GM21529 (cell line): ENCODE measurements around the gene IL36G.

Experiments used
- ATAC-seq: cut with Tn5 transposase; IDR thresholded peaks from one replicate; pipeline ENCODE4 v1.9.1; 2021; ENCODE audit not compliant: unreplicated experiment

IL36G gene

DNA sequence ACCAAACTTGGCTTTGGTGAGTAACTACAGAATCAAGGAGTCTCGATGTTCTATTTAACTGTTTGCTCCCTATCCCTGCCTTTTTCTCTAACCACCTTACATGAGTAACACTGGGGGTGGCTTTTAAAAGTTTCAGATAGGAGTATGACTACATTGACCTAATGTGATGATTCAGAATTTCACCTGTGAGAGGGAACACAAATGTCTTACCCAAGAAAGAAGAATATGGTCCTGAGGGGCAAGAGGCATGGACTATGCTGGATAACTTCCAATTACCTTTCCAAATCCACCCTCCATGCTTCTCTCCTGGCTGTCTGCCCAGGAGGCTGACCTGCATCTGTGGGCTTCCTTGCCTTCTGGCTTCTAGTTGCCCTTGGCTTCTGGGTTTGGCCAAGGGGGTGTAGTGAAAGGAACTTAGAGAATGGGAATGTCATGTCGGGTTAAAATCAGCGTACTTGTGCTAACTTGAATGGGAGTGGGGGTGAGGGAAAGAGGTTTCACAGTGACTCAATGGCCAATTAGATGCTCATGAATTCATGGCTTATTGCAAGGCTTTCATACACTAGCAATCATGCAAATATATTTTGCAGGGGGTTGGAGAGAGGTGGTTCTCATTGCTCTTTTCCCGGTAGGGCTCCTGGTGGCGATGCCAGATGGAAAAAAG, 5.3 kb upstream of the IL36G start:
- no peak for ATAC-seq

DNA sequence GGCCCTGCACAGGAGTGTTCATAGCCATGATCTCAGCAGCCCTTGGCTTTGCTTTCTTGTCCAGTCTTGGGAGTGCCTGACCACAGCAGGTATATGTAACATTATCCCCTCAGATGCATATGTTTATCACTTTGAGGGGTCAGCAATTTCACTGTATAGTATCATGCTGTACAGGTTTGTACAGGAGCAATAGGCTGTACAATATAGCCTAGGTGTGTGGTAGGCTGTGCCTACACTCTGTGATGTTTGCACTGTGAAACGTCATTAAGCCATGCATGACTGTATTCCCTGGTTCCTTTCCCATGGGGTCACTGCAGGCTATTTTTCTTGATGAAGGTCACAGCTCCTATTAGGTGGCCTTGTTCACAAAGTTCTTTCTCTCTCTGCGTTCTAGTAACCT, 4.7 kb upstream of the IL36G start:
- no peak for ATAC-seq

DNA sequence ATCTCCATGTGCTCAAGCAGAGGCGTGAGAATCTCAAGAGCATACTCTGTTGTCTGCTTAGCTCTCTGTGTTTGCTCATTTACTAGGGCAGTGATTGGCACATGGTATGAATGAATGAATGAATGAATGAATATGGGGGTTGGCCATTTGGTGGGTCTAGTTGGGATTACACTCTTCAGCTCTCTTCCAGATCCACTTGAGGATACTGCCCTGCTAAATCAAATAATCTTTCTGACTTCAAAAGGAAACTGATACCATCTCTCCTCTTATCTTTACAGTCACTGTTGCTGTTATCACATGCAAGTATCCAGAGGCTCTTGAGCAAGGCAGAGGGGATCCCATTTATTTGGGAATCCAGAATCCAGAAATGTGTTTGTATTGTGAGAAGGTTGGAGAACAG, 1.9 kb downstream of the IL36G start:
- no peak for ATAC-seq

DNA sequence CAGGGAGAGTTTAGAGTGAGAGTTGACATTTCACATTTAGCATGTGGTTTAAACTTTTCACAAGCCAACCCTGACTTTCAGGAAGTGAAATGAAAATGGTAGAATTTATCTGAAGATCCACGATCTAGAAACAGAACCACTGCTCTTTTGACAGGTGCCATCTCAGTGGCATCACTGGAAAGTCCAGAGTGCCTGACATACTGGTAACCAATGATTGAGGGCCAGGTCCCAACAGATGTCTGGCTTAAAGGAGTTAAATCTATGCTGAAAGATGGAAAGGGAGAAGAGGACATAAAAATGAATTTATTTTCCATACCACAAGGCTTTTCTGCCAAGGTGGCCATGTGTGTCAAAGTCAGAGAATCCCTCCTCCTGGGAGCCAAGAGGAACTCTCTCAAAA, 2.7 kb downstream of the IL36G start:
- no peak for ATAC-seq

DNA sequence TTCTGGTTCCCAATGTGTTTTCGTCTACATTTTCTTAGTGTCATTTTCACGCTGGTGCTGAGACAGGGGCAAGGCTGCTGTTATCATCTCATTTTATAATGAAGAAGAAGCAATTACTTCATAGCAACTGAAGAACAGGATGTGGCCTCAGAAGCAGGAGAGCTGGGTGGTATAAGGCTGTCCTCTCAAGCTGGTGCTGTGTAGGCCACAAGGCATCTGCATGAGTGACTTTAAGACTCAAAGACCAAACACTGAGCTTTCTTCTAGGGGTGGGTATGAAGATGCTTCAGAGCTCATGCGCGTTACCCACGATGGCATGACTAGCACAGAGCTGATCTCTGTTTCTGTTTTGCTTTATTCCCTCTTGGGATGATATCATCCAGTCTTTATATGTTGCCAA, 7.3 kb downstream of the IL36G start:
- ATAC-seq = no peak

DNA sequence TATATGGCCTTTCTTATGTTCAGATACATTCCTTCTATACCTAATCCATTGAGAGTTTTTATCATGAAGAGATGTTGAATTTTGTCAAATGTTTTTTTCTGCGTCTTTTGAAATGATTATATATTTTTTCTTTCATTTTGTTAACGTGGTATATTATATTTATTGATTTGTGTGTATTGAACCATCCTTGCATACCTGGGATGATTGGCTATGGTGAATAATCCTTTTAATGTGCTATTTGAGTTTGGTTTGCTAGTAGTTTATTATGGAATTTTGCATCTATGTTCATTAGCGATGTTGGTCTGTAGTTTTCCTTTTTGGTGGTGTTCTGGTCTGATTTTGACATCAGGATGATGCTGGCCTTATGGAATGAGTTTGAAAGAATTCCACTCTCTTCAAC, 11.8 kb downstream of the IL36G start:
- ATAC-seq = no peak

DNA sequence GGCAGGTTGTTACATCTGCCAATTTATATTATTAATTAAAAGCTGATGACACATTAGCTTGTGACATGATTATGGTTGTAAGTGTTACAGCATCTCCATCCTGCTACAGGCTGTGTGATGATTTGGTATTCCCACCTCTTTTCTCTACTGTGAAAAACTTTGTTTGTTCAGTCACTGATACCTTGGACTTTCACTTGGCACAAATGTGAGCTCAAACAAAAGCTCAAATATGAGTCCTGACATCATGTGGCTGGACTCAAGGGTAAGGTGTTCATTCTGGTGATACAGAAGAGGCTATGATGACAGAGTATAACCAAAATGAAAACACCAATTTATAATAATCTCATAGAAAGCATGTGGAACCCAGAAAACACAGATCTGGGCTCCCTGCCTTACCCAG, 16.0 kb downstream of the IL36G start:
- ATAC-seq = no peak

DNA sequence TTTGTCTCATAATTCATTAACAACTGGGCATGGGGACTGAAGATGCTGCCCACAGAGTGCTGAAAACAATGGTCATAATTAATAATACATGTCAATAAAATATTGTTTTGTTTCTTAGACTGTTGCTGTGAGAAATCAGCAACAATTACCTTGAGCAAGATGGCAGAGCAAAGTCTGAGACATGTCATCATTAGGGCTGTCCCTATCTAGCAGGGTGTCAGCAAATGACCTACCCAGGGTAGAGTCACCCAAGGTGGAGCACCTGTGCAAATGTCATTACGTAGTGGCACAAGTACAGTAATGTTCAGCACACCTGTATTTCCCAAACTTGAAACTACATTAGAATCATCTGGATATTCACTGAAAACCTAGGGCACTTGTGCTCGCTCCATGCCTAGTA, 16.8 kb downstream of the IL36G start:
- no peak for ATAC-seq

DNA sequence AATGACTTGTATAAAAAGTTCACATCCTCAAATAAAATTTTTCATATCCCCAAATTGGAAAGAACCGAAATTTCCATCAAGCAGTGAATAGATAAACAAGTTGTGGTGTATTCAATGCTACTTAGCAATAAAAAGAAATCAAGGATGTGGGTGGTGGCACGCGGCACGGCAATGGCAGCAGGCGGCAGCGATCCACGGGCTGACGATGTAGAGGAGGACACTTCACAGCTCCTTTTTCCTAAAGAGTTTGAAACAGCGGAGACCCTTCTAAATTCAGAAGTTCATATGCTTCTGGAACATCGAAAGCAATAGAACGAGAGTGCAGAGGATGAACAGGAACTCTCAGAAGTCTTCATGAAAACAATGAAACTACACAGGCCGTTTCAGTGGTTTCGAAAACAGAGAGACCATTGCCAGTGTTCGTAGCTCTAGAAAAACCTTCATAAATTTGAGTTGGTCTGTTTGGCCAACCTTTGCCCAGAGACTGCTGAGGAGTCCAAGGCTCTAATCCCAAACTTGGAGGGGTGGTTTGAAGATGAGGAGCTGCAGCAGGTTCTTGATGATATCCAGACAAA, 17.6 kb downstream of the IL36G start:
- ATAC-seq = no peak

DNA sequence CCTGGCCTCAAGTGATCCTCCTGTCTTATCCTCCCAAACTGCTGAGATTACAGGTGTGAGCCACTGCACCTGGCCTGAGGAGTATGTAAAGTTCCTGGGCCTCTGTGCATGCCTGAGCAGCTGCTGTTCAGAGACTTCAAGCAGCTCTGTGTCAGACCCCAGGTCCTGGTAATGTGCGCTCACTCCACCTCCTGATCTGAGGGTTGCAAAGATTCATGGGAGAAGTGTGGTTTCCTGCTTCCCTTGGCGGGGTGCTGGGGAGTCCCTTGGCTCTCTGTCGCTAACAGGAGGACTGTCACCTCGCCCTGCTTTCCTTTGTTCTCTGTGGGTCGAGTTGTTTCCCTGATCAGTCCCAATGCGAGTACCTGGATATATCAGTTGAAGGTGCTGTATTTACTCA, 18.8 kb downstream of the IL36G start:
- no peak for ATAC-seq

DNA sequence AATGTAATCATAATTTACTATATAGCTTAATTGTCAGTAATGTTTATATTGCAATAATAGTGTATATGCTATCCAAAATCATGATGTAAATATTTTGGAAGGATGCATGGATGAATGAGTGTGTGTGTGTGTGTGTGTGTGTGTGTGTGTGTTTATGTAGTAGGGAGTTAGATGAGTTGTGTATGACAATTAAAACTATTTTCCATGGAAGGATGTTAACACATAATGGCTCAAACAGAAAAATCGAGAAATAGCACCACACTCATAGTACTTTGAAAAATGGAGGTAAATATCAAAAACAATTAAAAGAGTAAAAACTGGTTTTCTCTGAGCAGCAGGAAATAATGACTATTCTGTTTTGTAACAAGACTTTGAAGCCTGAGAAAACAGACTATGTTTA, 19.3 kb downstream of the IL36G start:
- ATAC-seq = no peak

DNA sequence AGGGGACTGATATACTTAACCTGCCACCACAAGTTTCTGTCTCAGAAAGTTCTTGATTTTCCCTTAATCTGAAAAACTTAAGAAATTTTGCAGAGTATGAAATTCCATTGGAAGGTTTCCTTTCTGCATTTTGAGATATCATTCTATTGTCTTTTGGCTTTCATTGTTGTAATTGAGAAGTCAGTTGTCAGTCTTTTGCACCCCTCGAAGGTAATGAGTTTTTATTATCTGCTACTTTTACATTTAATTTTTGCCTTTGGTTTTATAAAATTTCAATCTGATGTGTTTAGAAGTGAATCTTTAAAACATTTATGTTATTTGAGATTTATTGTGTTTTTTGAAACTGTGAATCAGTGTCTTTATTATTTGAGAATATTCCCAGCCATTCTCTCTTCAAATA, 22.6 kb downstream of the IL36G start:
- no peak for ATAC-seq

DNA sequence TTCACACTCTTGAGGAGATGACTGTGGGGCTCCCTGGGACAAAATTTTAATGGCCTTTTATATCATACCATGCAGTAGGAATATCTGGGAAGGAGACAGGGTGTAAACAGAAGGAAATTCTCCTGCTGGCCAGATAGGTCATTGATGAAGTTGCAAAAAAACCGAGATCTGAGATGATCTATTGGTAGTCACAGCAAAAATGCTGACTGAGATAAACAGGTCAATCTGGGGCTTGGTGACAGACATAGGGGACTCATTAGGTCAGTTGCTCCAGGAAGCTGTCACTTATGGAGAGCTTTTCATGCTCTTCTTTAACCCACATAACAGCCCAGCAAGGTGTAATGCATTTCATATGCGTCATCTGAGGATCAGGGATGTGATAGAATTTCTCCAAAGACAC, 24.9 kb downstream of the IL36G start:
- ATAC-seq = no peak

DNA sequence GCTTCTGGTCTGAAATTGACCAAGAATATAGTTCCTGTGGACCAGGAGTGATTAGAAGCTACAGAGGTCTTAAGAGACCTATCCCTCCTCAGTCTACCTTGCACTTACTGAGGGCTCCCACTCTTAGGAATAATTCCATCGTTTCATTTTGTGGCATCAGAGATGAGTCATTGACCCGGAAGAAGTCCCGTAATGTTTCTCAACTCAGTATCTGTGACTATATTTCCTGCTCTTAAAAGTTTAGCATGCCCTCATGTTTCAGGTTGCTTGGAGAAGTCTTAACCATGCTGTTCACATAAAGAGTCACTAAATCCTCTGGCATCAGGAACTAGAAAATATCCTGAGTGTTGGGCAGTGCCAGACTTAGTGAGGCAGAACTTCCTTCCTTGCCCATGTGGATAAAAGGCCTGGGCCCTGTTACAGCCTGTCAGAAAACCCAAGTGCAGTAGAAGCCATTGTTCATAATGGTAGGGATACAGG, 27.3 kb downstream of the IL36G start, which contains the start of gene IL36A:
Gene IL36A, plus strand, starts transcription at position 430 of the 480 bp plus-strand sequence. CDS start 413 bp downstream, outside the sequence.
- no peak for ATAC-seq

DNA sequence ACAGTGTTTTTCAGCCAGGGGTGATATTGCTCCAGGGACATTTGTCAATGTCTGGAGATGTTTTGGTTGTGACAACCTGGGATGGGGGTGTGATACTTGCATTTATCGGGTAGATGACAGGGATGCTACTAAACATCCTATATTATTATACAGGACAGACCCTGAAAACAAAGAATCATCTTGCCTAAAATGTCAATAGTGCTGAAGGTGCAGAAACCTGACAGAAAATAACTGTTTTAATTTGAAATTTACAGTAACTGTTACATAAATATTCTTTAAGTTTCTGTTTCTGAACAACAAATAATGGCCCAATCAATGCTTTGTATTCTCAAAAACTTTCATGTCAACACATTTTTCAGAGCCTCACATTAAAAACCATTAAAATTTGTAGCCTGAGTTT, 29.4 kb downstream of the IL36G start:
- no peak for ATAC-seq

DNA sequence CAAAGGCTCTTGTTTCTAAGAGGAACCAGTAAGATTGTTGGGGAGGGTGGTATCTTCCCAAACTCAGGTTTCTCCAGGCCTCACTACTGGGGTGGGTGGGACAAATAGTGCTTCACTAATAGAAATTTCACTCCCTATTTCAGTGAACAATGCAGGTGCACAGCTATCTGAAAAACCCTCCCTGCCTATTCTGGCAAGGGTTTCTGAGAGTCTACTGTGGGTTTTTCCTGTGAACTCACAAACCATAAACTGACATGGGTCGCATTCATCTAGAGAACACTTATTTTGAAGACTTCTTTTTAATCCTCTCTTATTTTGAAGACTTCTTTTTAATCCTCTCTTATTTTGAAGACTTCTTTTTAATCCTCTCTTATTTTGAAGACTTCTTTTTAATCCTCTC, 31.8 kb downstream of the IL36G start:
- no peak for ATAC-seq

DNA sequence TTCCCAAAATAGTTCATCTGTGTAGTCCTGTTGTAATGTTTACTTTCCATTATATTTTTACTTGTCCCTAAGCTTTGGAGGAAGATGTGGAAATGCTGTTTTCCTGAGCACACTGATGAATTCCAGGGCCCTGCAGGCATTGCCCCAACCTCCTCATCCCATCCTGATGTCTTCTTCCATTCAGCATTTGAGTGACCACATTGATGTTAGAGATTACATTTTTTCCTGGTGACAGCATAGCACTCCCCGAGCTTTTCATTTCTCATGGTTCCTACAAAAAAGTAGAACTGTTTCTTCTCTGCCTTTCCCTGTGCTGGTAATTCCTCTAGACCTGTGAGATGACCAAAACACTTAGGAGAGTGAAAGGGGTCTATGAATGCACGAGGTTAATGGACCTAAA, 32.3 kb downstream of the IL36G start:
- ATAC-seq = no peak

DNA sequence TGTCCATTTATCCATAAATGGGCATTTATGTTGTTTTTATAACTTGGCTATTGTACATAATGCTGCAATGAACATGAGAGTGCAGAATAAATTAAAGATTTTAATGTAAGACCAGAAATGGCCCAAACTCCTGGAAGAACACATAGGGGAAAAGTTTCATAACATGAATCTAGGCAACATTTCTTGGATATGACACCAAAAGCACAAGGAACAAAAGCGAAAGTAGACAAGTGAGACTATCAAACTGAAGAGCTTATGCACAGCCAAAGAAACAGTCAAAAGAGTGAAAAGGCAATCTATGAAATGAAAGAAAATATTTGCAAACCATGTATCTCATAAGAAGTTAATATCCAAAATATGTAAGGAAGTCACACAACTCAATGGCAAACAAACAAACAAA, 33.3 kb downstream of the IL36G start:
- ATAC-seq = no peak

DNA sequence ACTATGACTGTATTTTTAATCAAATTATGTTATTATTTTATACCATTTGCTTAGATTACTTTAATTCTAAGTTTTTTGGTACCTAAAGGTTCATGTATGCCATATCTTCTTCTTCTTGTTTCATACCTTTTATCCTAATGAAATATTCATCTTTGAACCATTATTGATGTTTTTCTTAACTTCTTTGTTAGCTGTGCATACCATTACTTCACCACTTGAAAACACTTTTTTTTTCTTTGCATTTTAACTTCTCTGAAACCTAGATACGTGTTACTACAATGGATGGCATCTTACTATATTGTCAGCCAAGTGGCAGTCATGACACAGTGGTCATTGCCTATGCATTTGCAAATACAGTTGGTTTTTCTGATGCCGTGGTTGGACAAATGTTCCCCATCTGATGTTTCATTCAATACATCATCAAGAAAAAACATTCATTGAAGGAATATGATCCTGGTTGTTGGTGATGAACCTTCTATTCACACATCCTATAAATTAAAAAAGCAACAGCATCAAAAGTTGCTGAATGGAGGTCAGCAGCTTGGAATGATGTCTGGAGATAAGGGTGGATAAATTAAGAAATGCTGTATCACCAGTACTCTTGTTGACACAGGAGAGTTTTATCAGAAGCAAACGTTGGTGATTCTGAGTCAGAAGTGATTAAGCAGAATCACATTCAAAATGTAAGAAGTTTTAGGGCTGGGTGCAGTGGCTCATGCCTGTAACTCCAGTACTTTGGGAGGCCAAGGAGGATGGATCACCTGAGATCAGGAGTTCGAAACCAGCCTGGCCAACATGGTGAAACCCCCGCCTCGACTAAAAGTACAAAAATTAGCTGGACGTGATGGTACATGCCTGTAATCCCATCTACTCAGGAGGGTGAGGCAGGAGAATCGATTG, 34.9 kb downstream of the IL36G start:
- ATAC-seq = no peak

DNA sequence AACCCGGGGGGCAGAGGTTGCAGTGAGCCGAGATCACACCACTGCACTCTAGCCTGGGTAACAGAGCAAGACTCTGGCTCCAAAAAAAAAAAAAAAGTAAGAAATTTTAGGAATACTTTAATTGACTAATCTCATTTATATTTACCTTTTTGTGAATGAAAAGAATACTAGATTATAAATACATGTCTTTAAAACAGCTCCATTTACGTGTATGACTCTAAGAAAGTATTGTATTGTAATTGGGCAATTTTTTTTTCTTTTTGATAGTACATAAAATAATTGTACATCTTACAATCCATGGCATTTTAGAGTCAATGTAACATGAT, 35.5 kb downstream of the IL36G start:
- no peak for ATAC-seq

DNA sequence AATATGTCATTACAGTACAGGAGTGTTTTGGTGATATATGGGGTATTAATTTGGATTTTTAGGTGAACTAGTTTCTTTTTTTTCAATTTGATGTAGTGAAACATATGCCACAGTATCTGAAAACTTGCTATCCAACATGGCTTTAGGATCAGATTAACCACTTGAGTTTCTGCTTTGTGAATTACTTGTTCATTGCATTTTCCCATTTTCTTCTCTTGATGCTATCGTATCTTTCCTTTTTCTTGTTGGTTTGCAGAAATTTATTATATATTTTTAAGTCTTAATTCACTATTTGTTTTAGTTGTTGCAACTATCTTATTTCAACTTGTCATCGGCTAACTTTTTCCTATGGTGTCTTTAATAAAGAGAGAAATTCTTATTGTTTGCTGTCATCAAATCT, 36.3 kb downstream of the IL36G start:
- no peak for ATAC-seq

DNA sequence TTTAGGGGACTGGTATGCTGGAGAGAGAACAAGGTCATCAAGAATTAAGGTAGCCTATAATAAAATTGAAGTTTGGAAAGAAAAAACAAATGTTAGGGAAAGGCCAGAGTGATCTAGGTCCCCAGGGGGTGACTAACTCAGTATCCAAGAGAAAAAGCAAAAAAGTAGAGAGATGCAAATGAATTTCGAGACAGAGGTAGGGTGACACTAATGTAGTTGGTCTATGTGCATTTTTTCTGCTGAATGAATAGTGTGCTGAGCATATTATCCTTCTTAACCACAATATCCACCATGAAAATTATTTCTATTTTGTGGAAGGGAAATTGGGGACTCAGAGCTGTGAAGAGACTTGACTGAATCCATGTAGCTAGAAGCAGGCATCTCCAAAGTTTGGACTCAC, 37.2 kb downstream of the IL36G start:
- ATAC-seq = no peak
